ENCODE measurements around the gene OPN5.

Gene OPN5

DNA sequence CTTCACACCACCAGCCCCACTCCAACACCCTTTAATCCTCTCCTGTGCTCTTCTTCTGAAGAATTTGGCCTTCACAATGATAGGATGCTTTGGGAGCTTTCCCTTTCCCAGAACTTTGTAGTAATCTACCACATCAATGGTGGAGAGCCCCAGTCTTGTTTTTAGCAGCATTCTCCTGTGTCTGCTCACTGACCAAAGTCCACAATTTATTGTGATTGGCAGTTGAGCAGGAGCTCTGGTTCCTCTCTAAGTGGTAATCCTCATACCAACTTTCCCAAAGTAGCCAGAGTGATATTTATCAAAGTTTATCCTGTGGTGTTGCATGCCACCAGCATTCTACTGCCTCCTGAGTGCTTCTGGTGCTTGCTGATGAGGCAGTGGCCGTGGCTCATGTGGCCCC lies 29.0 kb upstream of the OPN5 start:
- Histone ChIP-seq H3K4me1 (ENCODE audit: control insufficient read depth in 5 of 5, insufficient read depth in 5 of 5, low read length in 5 of 5) (no peaks in the 10 kb centered on the region), H3K4me3 (ENCODE audit: low read depth in 1 of 5, low read length in 5 of 5) (no peak overlapping the region), H3K9me3 (ENCODE audit: control insufficient read depth in 5 of 5, low read length in 5 of 5) (no peaks in the 10 kb centered on the region), H3K9ac (ENCODE audit: low read length in 5 of 5) (no peak overlapping the region), H3K36me3 (ENCODE audit: control insufficient read depth in 5 of 5, insufficient read depth in 5 of 5, low read length in 5 of 5) (no peaks in the 10 kb centered on the region), H3K27ac (ENCODE audit: low read depth, low read length) (no peak overlapping the region), H3K27me3 (ENCODE audit: control insufficient read depth in 5 of 5, insufficient read depth in 4 of 5, low read length in 5 of 5) (no peaks in the 10 kb centered on the region)

DNA sequence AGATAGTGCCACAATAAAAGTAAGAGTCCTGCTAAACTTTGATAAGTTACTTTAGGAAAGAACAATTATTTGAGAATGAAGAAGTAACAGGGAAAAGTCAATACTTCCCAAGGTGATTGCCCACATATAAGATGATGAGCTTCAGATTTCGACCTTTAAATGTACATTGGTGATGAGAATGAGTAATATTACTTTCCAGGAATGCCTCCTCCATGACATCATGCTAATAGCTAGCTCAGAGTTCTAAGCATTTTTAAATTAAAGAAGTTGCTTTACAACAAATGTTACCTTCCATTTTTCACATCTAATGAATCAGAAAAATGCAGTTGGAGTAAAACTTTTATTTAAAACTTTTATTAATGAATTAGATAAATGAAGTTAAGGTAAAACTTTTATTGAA lies 22.5 kb upstream of the OPN5 start:
- Histone ChIP-seq H3K4me3 (ENCODE audit: low read depth in 1 of 5, low read length in 5 of 5) (no peak overlapping the region), H3K27ac (ENCODE audit: low read depth, low read length) (no peak overlapping the region), H3K4me1 (ENCODE audit: control insufficient read depth in 5 of 5, insufficient read depth in 5 of 5, low read length in 5 of 5) (no peaks in the 10 kb centered on the region), H3K27me3 (ENCODE audit: control insufficient read depth in 5 of 5, insufficient read depth in 4 of 5, low read length in 5 of 5) (no peaks in the 10 kb centered on the region), H3K36me3 (ENCODE audit: control insufficient read depth in 5 of 5, insufficient read depth in 5 of 5, low read length in 5 of 5) (no peaks in the 10 kb centered on the region), H3K9me3 (ENCODE audit: control insufficient read depth in 5 of 5, low read length in 5 of 5) (no peaks in the 10 kb centered on the region), H3K9ac (ENCODE audit: low read length in 5 of 5) (no peak overlapping the region)

DNA sequence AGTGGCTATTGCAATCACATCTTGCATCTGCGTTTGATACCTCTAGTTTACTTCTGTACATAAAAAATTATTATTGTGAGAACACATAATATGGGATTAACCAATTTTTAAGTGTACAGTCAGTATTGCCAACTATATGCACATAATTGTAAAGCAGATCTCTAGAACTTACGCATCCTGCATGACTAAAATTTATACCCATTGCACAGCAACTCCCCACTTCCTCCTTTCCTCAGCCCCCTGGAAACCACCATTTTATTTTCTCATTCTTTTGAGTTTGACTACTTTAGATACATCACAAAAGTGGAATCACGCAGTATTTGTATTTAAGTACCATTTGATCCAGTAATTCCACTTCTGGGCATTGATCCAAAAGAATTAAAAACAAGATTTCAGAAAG lies 19.3 kb upstream of the OPN5 start:
- H3K27ac ChIP-seq (ENCODE audit: low read depth, low read length), result no peak overlapping the region
- no peak overlapping the region for H3K9ac ChIP-seq (ENCODE audit: low read length in 5 of 5)
- H3K4me1 ChIP-seq (ENCODE audit: control insufficient read depth in 5 of 5, insufficient read depth in 5 of 5, low read length in 5 of 5), result no peaks in the 10 kb centered on the region
- H3K4me3 ChIP-seq (ENCODE audit: low read depth in 1 of 5, low read length in 5 of 5), result no peak overlapping the region
- H3K36me3 ChIP-seq (ENCODE audit: control insufficient read depth in 5 of 5, insufficient read depth in 5 of 5, low read length in 5 of 5), result no peaks in the 10 kb centered on the region
- peaks cover 0 to 6% (median 0%) of the 10 kb centered on the region in 5 donors for H3K9me3 ChIP-seq (ENCODE audit: control insufficient read depth in 5 of 5, low read length in 5 of 5)
- no peaks in the 10 kb centered on the region for H3K27me3 ChIP-seq (ENCODE audit: control insufficient read depth in 5 of 5, insufficient read depth in 4 of 5, low read length in 5 of 5)

DNA sequence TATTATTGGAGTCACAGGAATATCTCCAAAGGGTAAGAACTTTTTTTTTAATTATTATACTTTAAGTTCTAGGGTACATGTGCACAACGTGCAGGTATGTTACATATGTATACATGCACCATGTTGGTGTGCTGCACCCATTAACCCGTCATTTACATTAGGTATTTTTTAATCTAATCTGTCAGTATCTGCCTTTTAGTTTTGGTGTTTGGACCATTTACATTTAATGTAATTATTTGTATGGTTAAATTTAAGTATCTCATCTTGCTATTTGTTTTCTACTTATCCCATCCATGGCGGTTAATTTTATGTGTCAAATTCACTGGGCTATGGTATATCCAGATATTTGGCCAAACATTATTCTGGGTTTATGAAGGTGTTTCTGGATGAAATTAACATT lies 15.4 kb upstream of the OPN5 start:
- Histone ChIP-seq H3K27ac (ENCODE audit: low read depth, low read length) (no peak overlapping the region), H3K9me3 (ENCODE audit: control insufficient read depth in 5 of 5, low read length in 5 of 5) (peaks cover 0 to 6% (median 0%) of the 10 kb centered on the region in 5 donors), H3K36me3 (ENCODE audit: control insufficient read depth in 5 of 5, insufficient read depth in 5 of 5, low read length in 5 of 5) (no peaks in the 10 kb centered on the region), H3K4me3 (ENCODE audit: low read depth in 1 of 5, low read length in 5 of 5) (no peak overlapping the region), H3K9ac (ENCODE audit: low read length in 5 of 5) (no peak overlapping the region), H3K4me1 (ENCODE audit: control insufficient read depth in 5 of 5, insufficient read depth in 5 of 5, low read length in 5 of 5) (no peaks in the 10 kb centered on the region), H3K27me3 (ENCODE audit: control insufficient read depth in 5 of 5, insufficient read depth in 4 of 5, low read length in 5 of 5) (no peaks in the 10 kb centered on the region)

DNA sequence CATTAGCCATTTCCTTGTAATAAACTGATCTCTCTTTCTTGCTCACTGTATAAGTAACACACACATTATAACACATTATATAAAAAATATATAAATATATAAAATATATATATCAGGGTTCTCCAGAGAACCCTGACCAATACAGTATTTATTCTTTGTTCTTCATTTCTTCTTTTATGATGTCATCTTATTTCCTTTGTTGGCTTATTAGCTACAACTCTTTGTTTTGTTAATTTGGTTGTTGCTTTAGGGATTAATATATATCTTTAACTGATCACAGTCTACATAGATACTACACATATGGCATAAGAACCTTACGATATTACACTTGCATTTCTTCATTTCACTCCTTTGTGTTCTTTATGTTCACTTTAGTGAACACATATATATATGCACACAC lies 14.7 kb upstream of the OPN5 start:
- no peak overlapping the region for H3K9ac ChIP-seq (ENCODE audit: low read length in 5 of 5)
- H3K4me1 ChIP-seq (ENCODE audit: control insufficient read depth in 5 of 5, insufficient read depth in 5 of 5, low read length in 5 of 5), result no peaks in the 10 kb centered on the region
- no peak overlapping the region for H3K27ac ChIP-seq (ENCODE audit: low read depth, low read length)
- peaks cover 0 to 6% (median 0%) of the 10 kb centered on the region in 5 donors for H3K9me3 ChIP-seq (ENCODE audit: control insufficient read depth in 5 of 5, low read length in 5 of 5)
- H3K27me3 ChIP-seq (ENCODE audit: control insufficient read depth in 5 of 5, insufficient read depth in 4 of 5, low read length in 5 of 5), result no peaks in the 10 kb centered on the region
- no peaks in the 10 kb centered on the region for H3K36me3 ChIP-seq (ENCODE audit: control insufficient read depth in 5 of 5, insufficient read depth in 5 of 5, low read length in 5 of 5)
- H3K4me3 ChIP-seq (ENCODE audit: low read depth in 1 of 5, low read length in 5 of 5), result no peak overlapping the region

DNA sequence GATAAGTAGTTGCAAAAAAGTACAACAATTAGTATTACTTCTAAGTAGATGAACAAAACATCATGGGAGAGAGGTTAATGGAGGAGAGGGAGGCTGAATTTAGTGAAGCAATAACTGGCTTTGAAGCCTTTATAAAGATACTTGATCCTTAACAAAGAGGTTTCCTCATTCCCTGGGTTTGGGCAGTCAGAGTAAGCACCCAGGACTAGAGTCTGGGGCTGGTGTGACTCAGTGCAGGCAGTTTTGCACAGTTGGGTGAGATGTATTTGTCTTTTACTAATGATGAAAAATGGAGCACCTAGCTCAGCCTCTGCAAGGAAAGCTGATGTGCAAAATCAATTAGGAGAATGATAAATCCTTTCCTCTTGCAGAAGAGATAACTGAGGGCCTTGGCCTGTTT lies 11.8 kb upstream of the OPN5 start:
- no peaks in the 10 kb centered on the region for H3K4me1 ChIP-seq (ENCODE audit: control insufficient read depth in 5 of 5, insufficient read depth in 5 of 5, low read length in 5 of 5)
- H3K36me3 ChIP-seq (ENCODE audit: control insufficient read depth in 5 of 5, insufficient read depth in 5 of 5, low read length in 5 of 5), result no peaks in the 10 kb centered on the region
- no peak overlapping the region for H3K9ac ChIP-seq (ENCODE audit: low read length in 5 of 5)
- H3K27ac ChIP-seq (ENCODE audit: low read depth, low read length), result no peak overlapping the region
- no peaks in the 10 kb centered on the region for H3K27me3 ChIP-seq (ENCODE audit: control insufficient read depth in 5 of 5, insufficient read depth in 4 of 5, low read length in 5 of 5)
- H3K4me3 ChIP-seq (ENCODE audit: low read depth in 1 of 5, low read length in 5 of 5), result no peak overlapping the region
- H3K9me3 ChIP-seq (ENCODE audit: control insufficient read depth in 5 of 5, low read length in 5 of 5), result peaks cover 0 to 6% (median 0%) of the 10 kb centered on the region in 5 donors

DNA sequence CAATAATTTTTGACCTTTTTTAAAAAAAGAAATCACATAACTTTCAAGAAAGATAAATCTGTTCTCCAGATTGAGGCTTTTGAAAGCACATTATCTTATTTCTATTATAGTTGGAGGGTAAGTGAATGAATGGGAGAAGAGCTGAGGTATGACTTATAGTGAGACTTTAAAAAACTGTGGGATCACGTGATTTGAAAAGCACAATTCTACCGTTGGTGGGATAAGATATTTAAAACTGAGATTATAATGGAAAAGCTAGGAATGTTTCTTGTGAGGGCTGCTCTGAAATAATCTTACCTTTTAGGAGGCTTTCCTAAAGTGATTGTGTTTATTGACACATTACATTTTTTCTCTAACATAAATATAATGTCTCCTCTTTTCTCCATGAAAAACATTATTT lies 9.5 kb upstream of the OPN5 start:
- no peaks in the 10 kb centered on the region for H3K4me1 ChIP-seq (ENCODE audit: control insufficient read depth in 5 of 5, insufficient read depth in 5 of 5, low read length in 5 of 5)
- H3K4me3 ChIP-seq (ENCODE audit: low read depth in 1 of 5, low read length in 5 of 5), result no peak overlapping the region
- no peak overlapping the region for H3K9ac ChIP-seq (ENCODE audit: low read length in 5 of 5)
- H3K27me3 ChIP-seq (ENCODE audit: control insufficient read depth in 5 of 5, insufficient read depth in 4 of 5, low read length in 5 of 5), result no peaks in the 10 kb centered on the region
- H3K9me3 ChIP-seq (ENCODE audit: control insufficient read depth in 5 of 5, low read length in 5 of 5), result no peaks in the 10 kb centered on the region
- H3K27ac ChIP-seq (ENCODE audit: low read depth, low read length), result no peak overlapping the region
- H3K36me3 ChIP-seq (ENCODE audit: control insufficient read depth in 5 of 5, insufficient read depth in 5 of 5, low read length in 5 of 5), result no peaks in the 10 kb centered on the region

DNA sequence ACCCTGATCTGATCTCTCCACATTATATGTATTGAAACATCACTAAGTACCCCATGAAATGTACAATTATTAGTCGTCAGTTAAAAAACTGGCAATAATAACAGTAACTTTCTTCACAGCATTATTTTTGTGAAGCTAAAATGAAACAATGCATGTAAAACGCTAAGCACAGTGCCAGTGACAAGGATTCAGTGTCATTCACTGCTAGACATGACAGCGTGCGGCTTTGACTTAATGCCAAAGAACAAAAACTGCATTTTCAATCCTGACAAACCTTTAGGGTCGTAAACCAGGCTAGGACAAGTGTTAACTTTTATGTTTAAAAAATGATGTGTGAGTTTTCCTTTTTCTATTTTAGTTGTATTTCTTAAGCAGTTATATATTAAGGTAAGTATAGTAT lies 8.8 kb upstream of the OPN5 start:
- no peaks in the 10 kb centered on the region for H3K9me3 ChIP-seq (ENCODE audit: control insufficient read depth in 5 of 5, low read length in 5 of 5)

DNA sequence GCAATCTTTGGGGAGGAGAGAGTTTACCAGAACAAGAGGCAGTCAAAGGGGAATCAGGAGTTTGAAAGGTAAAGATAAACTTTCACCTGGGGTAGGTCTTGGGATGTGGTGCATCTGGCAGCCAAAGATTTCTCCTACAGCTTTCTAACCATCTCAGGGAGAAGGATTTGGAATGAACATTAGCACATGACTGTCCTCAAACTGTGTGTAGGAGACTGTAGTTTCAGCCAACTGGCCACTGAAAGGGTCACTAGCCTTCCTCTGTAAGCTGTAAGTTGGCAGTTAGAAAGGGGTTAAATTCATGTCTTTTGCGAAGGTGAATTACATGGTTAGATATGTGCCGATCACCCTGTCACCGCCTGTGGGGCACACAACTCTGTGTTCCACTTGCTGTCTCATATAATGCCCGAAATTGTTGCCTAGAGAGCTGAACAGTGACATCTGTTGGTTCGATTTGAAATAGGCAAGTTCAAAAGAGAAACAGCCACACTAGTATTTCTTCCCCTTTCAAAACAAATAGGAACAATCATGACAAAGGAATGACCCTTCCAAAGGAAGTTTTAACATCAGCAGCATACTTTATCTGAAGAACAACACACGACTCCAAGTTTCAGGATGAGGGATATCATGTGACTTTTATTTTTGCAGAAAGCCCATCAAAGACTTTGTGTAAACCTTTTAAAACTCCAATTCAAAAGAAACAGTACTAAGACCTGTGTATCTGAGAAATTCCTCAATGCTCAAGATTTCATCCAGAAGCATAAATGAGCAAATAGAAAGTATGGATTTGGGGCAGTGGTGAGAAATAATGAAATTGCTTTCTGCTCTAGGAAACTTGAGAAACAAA lies 1.1 kb upstream of the OPN5 start:
- no peaks in the 10 kb centered on the region for H3K36me3 ChIP-seq (ENCODE audit: control insufficient read depth in 5 of 5, insufficient read depth in 5 of 5, low read length in 5 of 5)
- H3K27ac ChIP-seq (ENCODE audit: low read depth, low read length), result no peak overlapping the region
- H3K27me3 ChIP-seq (ENCODE audit: control insufficient read depth in 5 of 5, insufficient read depth in 4 of 5, low read length in 5 of 5), result no peaks in the 10 kb centered on the region
- H3K4me3 ChIP-seq (ENCODE audit: low read depth in 1 of 5, low read length in 5 of 5), result peak overlapping the region in 4 of 5 donors; percentile 20 to 57 (median 40)
- peak overlapping the region in 2 of 5 donors; percentile 39 to 64 for H3K9ac ChIP-seq (ENCODE audit: low read length in 5 of 5)
- no peaks in the 10 kb centered on the region for H3K9me3 ChIP-seq (ENCODE audit: control insufficient read depth in 5 of 5, low read length in 5 of 5)
- peaks cover 0 to 6% (median 5%) of the 10 kb centered on the region in 5 donors for H3K4me1 ChIP-seq (ENCODE audit: control insufficient read depth in 5 of 5, insufficient read depth in 5 of 5, low read length in 5 of 5)

More for the DNA sequence above, 8.8 kb upstream of the OPN5 start:
- no peaks in the 10 kb centered on the region for H3K4me1 ChIP-seq (ENCODE audit: control insufficient read depth in 5 of 5, insufficient read depth in 5 of 5, low read length in 5 of 5)
- no peaks in the 10 kb centered on the region for H3K36me3 ChIP-seq (ENCODE audit: control insufficient read depth in 5 of 5, insufficient read depth in 5 of 5, low read length in 5 of 5)
- no peak overlapping the region for H3K9ac ChIP-seq (ENCODE audit: low read length in 5 of 5)
- no peak overlapping the region for H3K27ac ChIP-seq (ENCODE audit: low read depth, low read length)
- H3K4me3 ChIP-seq (ENCODE audit: low read depth in 1 of 5, low read length in 5 of 5), result no peak overlapping the region
- no peaks in the 10 kb centered on the region for H3K27me3 ChIP-seq (ENCODE audit: control insufficient read depth in 5 of 5, insufficient read depth in 4 of 5, low read length in 5 of 5)

DNA sequence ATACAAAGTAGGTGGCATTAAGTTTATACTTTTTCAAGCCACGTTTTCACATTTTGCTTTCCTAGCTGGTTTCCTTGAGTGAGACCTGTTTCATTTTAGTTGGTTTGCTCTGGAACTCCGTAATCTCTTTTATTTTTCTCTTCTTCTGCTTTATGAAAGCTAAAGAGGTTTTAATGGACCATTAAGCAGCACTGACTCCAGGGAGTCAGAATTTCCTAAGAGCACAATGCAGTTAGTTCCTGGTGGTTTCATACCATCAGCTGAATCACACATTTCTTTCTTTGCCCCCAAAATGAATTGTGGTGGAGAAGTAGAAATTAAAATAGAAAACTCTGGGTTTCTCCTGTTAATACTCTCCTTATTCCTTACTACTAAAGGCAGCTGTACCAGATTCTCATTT lies 3.4 kb downstream of the OPN5 start:
- Histone ChIP-seq H3K36me3 (ENCODE audit: control insufficient read depth in 5 of 5, insufficient read depth in 5 of 5, low read length in 5 of 5) (no peaks in the 10 kb centered on the region), H3K4me1 (ENCODE audit: control insufficient read depth in 5 of 5, insufficient read depth in 5 of 5, low read length in 5 of 5) (peaks cover 0 to 14% (median 12%) of the 10 kb centered on the region in 5 donors), H3K27ac (ENCODE audit: low read depth, low read length) (no peak overlapping the region), H3K27me3 (ENCODE audit: control insufficient read depth in 5 of 5, insufficient read depth in 4 of 5, low read length in 5 of 5) (no peaks in the 10 kb centered on the region), H3K4me3 (ENCODE audit: low read depth in 1 of 5, low read length in 5 of 5) (no peak overlapping the region), H3K9me3 (ENCODE audit: control insufficient read depth in 5 of 5, low read length in 5 of 5) (no peaks in the 10 kb centered on the region), H3K9ac (ENCODE audit: low read length in 5 of 5) (no peak overlapping the region)

Data from subcutaneous abdominal adipose tissue (tissue), 5 donors.